Endodermal cell (in vitro differentiated cells): Measurements from ENCODE around the gene LMF2. TPM values are rescaled to one million over a fixed set of nuclear protein-coding genes. Genes with fewer than 3 reads are reported as not detected.
A peak's percentile ranks its signal among the peaks of the same experiment; 100 is the strongest.

ENCODE experiments used
- DNase-seq: peaks from one replicate; pipeline ENCODE4 v3.0.0-alpha.2; 2017
- H3K27ac ChIP-seq: 2 replicates; pipeline ENCODE4 v1.5.1; 2013; ENCODE audit warnings: mild to moderate bottlenecking, low read depth, low read length, moderate library complexity
- H3K27me3 ChIP-seq: 2 replicates; pipeline ENCODE4 v1.6.1; 2013; ENCODE audit warnings: mild to moderate bottlenecking, low read length, moderate library complexity; ENCODE audit not compliant: insufficient read depth, control insufficient read depth, poor library complexity, severe bottlenecking
- H3K36me3 ChIP-seq: 2 replicates; pipeline ENCODE4 v1.7.0; 2013; ENCODE audit warnings: mild to moderate bottlenecking, low read length, moderate library complexity; ENCODE audit not compliant: control insufficient read depth, insufficient read depth
- H3K4me1 ChIP-seq: one replicate; pipeline ENCODE4 v1.7.0; 2013; ENCODE audit warnings: low read length; ENCODE audit not compliant: control insufficient read depth, insufficient read depth
- H3K4me3 ChIP-seq: 2 replicates; pipeline ENCODE4 v1.5.1; 2013; ENCODE audit warnings: mild to moderate bottlenecking, low read length, moderate library complexity
- H3K9ac ChIP-seq: 2 replicates; pipeline ENCODE4 v1.6.1; 2013; ENCODE audit warnings: mild to moderate bottlenecking, low read length, moderate library complexity; ENCODE audit not compliant: poor library complexity, severe bottlenecking; ENCODE audit errors: extremely low read depth
- H3K9me3 ChIP-seq: 2 replicates; pipeline ENCODE4 v1.6.1; 2013; ENCODE audit warnings: mild to moderate bottlenecking, low read length, moderate library complexity; ENCODE audit not compliant: control insufficient read depth
- H3K27ac Mint-ChIP-seq: 2 replicates; pipeline ENCODE4 v1.8.0; 2020; ENCODE audit warnings: mixed read lengths
- H3K27me3 Mint-ChIP-seq: 2 replicates; pipeline ENCODE4 v1.8.0; 2021; ENCODE audit warnings: mild to moderate bottlenecking, mixed read lengths; ENCODE audit not compliant: insufficient read depth
- H3K36me3 Mint-ChIP-seq: 2 replicates; pipeline ENCODE4 v1.8.0; 2020; ENCODE audit warnings: low read depth, mixed read lengths
- H3K4me1 Mint-ChIP-seq: 2 replicates; pipeline ENCODE4 v1.8.0; 2020; ENCODE audit warnings: mixed read lengths
- H3K4me3 Mint-ChIP-seq: 2 replicates; pipeline ENCODE4 v1.8.0; 2020; ENCODE audit warnings: mild to moderate bottlenecking, moderate library complexity, mixed read lengths
- H3K9me3 Mint-ChIP-seq: 2 replicates; pipeline ENCODE4 v1.8.0; 2020; ENCODE audit warnings: mild to moderate bottlenecking, mixed read lengths
- CTCF ChIP-seq: fragments of 200-600 bp; sonication (generic); conservative IDR thresholded peaks from 2 replicates; pipeline ENCODE4 v1.5.0; 2021; ENCODE audit warnings: antibody characterized with exemption, mild to moderate bottlenecking
- WGBS, 2 experiments: methylation state at CpG; one replicate each; pipeline versions ENCODE4 v1.1.5 to v1.1.7; 2013; ENCODE audit warnings: missing lambda C conversion rate in 2 of 2, mixed read lengths in 1 of 2; ENCODE audit not compliant: insufficient coverage in 1 of 2, insufficient read length in 1 of 2; 5-methylcytosine and 5-hydroxymethylcytosine counted together
- total RNA-seq, 2 donors: library from RNA; stranded (reverse); fragmentation: NEBNext Ultra II Directional in 1 of 2; extraction: Animal tissue kit (Norgen Biotek cat#: 25700) in 1 of 2; gene quantifications; 2 replicates in 1 of 2; 3 replicates in 1 of 2; pipeline ENCODE4 v1.2.1, GENCODE V29; 2021

Gene LMF2
- total RNA-seq, 2 donors from 2014 or later: 58.8 to 65.2 TPM

DNA sequence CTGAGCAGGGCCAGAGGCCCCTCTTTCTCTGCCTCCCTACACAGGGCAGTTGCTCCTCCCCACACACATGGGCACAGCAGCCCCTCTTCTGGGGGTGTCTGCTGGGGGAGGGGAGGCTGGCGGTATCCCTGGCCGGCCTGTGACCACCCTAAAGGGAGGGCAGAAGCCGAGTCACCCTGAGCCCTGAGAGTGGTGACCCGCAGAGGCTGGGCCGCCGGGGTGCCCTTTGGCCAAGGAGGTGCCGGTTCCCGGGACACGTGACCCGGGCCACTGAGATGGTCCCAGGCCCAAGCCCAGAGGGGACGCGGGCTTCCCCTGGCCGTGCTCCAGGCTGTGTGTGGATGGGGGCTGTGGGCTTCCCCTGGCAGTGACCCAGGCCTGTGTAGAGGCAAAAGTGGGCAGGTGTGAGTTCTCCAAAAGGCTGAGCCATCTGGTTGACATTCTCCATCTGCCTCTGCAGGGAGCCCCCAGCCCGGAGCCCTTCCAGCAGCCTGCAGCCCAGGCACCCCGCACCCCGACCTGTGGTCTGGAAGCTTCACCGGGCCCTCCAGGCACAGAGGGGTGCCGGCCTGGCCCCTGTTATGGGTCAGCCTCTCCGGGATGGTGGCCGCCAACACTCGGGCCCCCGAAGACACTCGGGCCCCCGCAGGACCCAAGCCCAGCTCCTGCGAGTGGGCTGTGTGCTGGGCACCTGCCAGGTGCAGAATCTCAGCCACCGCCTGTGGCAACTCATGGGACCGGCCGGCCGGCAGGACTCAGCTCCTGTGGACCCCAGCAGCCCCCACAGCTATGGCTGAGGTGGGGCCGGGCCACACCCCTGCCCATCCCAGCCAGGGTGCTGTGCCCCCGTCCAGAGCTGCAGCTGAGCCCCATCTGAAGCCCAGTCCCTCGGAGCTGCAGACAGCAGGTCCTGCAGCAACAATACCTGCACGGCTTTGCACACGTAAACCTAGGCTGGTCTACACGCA is 25.1 kb downstream of the LMF2 start:
- peak; percentile 75 for DNase-seq
- H3K4me1 Mint-ChIP-seq: peaks cover 11% of the 10 kb centered on the region
- H3K27me3 ChIP-seq: peaks cover 20% of the 10 kb centered on the region
- H3K9me3 Mint-ChIP-seq: no peaks in the 10 kb centered on the region
- H3K4me3 Mint-ChIP-seq: peak overlapping the region; percentile 54
- H3K9ac ChIP-seq: peak overlapping the region; percentile 55
- H3K9me3 ChIP-seq: no peaks in the 10 kb centered on the region
- H3K27me3 Mint-ChIP-seq: peaks cover 72% of the 10 kb centered on the region
- H3K36me3 ChIP-seq: no peaks in the 10 kb centered on the region
- no peak overlapping the region for H3K27ac Mint-ChIP-seq
- H3K27ac ChIP-seq: no peak overlapping the region
- H3K4me3 ChIP-seq: peak overlapping the region; percentile 74
- H3K36me3 Mint-ChIP-seq: no peaks in the 10 kb centered on the region
- 86 to 95% methylated on average over 19 to 35 of the region's 35 CpGs for WGBS, 2 experiments
- no peak for TF ChIP-seq CTCF
- H3K4me1 ChIP-seq: no peaks in the 10 kb centered on the region

- Histone ChIP-seq H3K9ac (peak within 1 kb of the TSS; percentile 55), H3K4me1 (no peaks in the 10 kb centered on the region), H3K27me3 (peaks cover 20% of the 10 kb centered on the region), H3K4me3 (peak within 1 kb of the TSS; percentile 74), H3K36me3 (no peaks in the 10 kb centered on the region), H3K27ac (no peak within 1 kb of the TSS), H3K9me3 (no peaks in the 10 kb centered on the region)
- Mint-ChIP-seq H3K27me3 (peaks cover 72% of the 10 kb centered on the region), H3K27ac (no peak within 1 kb of the TSS), H3K4me3 (peak within 1 kb of the TSS; percentile 54), H3K36me3 (no peaks in the 10 kb centered on the region), H3K4me1 (peaks cover 7% of the 10 kb centered on the region), H3K9me3 (no peaks in the 10 kb centered on the region)
- WGBS, 2 experiments: 5 to 6% methylated on average over 24 to 69 of the region's 70 CpGs
- DNase-seq: peak; percentile 91
- TF ChIP-seq CTCF: no peak
Observed at GRCh38 chr22:50481440-50482106, 25.9 kb downstream of the LMF2 start, which contains the start of gene ADM2. Gene ADM2 (plus strand): TSS chr22:50481543. CDS start chr22:50481848, 305 bp downstream.

GRCh38 chr22:50481045-50481439 is 26.5 kb downstream of the LMF2 start:
- no peak for TF ChIP-seq CTCF
- Histone ChIP-seq H3K27ac (no peak overlapping the region), H3K27me3 (peaks cover 20% of the 10 kb centered on the region), H3K4me1 (no peaks in the 10 kb centered on the region), H3K9me3 (no peaks in the 10 kb centered on the region), H3K9ac (no peak overlapping the region), H3K4me3 (peak overlapping the region; percentile 74), H3K36me3 (no peaks in the 10 kb centered on the region)
- Mint-ChIP-seq H3K9me3 (no peaks in the 10 kb centered on the region), H3K4me1 (peaks cover 1% of the 10 kb centered on the region), H3K36me3 (no peaks in the 10 kb centered on the region), H3K4me3 (peak overlapping the region; percentile 54), H3K27me3 (peaks cover 68% of the 10 kb centered on the region), H3K27ac (no peak overlapping the region)
- DNase-seq: no peak
- WGBS, 2 experiments: 8 to 11% methylated on average over 19 to 45 of the region's 45 CpGs
